HG03196 (cell line): ENCODE data around the gene HCST.
A peak's percentile ranks its signal among the peaks of the same experiment; 100 is the strongest.
"Not testable (repeated sequence)": the region's sequence is repeated elsewhere in the genome, so short reads cannot be mapped to it uniquely, and the experiment has no call there.

Experiments
- ATAC-seq: cut with Tn5 transposase; IDR thresholded peaks from one replicate; pipeline ENCODE4 v1.9.1; 2021; ENCODE audit not compliant: unreplicated experiment

Gene HCST

GRCh38 chr19:35903550-35904179 lies 1.3 kb downstream of the HCST start:
- ATAC-seq = peak; percentile 33

- ATAC-seq = no peak
Measured at GRCh38 chr19:35904311-35905068, 2.2 kb downstream of the HCST start.

GRCh38 chr19:35905178-35905727 lies 2.9 kb downstream of the HCST start:
- no peak for ATAC-seq

DNA sequence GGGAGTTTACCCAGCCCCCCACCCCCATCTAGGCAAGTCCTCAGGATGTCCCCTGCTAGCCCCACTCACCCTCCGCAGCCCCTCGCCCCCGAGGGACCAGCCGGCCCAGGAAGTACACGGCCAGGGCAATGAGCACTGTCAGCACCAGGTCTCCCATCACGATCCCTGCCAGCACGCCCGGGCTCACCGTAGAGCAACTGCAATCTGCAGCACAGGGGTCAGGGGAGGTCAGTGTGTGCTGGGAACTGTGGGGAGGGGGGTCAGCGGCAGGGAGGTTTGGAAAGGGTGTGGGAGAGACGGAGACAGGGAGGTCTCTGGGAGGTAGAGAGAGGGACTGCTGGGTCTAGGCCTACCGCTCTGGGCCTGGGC lies 5.0 kb downstream of the HCST start:
- ATAC-seq = no peak

DNA sequence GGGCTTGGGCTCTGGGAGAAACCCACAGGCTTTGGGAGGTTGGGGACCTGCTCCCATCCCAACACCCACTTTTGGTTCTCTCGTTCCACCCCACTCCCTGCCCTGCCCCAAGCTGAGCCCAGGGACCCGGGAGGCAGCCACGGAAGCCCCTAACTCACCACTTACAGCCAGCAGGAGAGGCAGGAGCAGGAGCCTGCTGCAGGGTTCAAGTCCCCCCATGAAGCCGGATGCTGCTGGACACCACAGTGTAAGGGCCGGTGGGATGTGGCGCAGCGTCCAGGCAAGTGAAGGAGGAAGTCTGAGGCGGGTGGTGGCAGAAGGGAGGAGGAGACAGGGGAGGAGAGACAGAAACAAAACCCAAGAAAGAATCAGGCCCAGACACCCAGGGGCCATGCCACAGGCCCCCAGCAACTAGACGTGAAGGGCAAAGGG lies 5.7 kb downstream of the HCST start, which contains the start of gene TYROBP:
TYROBP (minus strand) TSS at position 286 of the 432 bp plus-strand sequence; CDS start at position 219, 67 bp downstream.
- ATAC-seq = no peak

DNA sequence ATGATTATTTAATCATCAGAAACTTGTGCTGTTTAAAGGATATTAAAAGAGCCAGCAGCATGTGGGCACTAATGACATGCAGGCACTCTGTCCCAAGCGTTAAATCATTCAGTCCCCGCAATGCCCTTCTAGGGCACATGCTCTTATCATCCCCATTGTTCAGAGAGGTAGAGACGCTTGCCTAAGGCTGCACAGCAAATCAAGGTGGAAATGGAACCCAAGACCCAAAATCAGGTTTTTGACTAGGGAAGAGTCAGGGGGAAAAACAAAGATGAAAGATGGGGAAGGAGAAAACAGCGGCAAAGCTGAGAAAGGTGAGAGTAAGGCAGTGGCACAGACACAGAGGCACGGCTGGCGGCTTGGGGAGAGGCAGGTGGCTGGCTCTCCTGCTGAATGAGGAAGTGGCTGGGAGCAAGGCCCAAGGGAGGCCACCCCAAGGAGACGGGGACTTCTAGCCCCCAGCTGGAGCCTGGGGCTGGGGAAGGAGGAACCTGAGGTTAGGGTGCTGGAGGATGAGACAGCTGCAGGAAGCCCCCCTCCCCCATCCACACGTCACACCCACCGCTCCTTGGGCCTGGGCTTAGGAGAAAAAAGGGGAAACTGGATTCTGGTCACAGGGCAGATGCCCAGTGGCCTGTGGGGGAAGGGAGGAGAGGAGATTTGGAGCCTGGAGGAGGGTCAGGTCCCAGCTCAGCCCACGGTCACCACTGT lies 6.8 kb downstream of the HCST start:
- ATAC-seq = no peak

DNA sequence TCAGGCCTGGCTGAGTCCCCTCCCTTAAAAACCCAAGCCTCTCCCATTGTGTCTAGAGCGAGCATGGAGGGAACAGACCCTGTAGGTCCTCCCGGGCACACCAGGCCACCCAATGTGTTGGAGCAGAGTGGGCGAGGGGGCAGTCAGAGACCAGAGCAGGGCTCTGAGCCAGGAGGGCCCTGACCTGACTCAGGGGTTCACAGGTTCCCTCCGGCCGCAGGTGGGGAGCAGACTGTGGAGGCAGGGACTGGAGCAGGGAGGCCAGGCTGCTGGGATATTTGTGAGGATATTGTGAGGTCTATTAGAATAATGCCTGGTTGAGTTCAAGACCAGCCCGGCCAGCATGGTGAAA lies 7.3 kb downstream of the HCST start:
- ATAC-seq = no peak

DNA sequence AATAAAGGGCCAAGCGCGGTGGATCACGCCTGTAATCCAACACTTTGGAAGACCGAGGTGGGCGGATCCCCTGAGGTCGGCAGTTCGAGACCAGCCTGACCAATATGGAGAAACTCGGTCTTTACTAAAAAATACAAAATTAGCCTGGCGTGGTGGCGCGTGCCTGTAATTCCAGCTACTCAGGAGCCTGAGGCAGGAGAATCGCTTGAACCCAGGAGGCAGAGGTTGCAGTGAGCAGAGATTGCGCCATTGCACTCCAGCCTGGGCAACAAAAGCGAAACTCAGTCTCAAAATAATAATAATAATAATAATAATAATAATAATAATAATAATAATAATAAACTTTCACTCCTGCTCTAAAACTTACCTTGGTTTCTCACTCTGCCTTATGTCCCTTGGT lies 8.0 kb downstream of the HCST start:
- not testable (repeated sequence) for ATAC-seq

DNA sequence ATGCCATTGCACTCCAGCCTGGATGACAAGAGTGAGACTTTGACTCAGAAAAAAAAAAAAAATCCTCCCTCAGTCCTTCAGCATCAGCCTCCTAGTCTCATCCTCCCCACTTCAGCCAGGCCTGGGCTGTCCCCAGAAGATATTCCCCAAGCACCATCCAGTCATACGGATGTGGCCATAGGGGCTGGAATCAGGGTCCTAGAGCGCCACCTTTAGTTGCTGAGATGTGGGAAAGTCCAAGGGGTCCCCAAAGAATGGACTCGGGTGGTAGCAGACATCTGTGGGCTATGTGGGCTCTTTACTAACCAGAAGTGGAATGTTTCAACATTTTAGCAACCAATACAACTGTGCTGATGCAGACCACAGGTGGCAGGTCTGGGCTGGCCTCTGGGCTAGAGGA lies 8.8 kb downstream of the HCST start:
- ATAC-seq = no peak

DNA sequence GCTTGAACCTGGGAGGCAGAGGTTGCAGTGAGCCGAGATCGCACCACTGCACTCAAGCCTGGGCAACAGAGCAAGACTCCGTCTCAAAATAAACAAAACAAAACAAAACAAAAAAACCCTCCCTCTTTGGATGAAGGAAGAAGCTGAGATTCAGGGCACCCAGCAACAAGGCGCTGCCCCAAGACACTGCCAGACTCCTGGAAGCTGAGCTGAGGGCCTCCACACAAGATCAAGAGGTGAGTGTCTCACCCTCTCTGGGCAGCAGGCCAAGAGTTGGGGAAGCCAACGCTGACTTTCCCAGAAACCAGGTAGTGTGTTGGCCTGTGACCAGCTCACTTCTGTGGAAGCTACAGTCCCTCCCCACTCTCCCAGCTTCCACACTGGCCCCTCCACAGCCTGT lies 9.5 kb downstream of the HCST start:
- ATAC-seq = no peak

GRCh38 chr19:35913589-35913988 lies 11.3 kb downstream of the HCST start:
- no peak for ATAC-seq

GRCh38 chr19:35915443-35915842 lies 13.1 kb downstream of the HCST start:
- ATAC-seq = no peak

- ATAC-seq = no peak
Measured at GRCh38 chr19:35919306-35919705, 17.0 kb downstream of the HCST start.

DNA sequence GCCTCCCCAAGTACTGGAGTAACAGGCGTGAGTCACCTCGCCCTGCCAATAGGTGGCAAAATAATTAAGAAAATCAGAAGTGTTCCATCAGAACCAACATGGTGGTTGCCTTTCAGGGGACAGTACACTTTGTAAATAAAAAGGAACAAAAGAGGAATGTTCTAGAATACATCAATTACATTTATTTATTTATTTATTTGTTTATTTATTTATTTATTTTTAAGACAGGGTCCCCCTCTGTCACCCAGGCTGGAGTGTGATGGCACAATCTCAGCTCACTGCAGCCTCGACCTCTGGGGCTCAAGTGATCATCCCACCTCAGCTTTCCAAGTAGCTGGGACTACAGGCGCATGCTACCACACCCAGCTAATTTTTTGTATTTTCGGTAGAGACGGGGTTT lies 18.7 kb downstream of the HCST start:
- ATAC-seq = no peak

DNA sequence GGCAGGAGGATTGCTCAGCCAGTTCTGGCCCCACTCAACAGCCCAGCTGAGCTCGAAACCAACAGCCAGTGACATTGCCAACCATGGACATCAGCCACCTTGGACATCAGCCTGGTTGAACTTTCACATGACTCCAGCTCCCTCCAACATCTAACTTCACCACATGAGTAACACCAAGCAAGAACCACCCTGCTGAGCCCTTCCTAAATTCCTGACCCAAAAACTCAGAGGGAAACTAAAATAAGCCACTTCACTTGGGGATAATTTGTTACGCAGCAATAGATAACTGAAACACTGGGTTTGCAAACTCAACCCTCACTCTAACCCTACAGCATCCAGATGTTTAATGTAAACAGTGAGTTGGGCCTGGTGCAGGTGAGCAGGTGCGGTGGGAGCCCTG lies 23.2 kb downstream of the HCST start:
- no peak for ATAC-seq

GRCh38 chr19:35928507-35928906 lies 26.2 kb downstream of the HCST start:
- no peak for ATAC-seq

DNA sequence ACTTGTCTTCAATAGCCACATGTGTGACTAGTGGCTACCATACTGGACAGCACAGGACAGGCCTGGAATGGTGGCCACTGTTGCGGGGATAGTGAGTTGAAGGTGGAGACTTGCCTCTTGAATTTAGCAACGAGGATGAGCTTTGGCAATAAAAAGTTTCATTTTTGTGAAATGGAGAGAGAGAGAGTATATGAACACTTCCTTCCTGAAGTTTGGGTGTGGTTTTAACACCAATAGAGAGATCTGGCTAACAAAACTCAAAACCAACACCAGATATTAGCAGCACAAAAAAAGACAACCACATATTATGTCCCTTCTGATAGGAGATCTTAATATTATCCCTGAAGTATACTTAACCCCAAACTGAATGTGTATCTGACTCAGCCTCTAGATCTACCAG lies 27.5 kb downstream of the HCST start:
- ATAC-seq = no peak

DNA sequence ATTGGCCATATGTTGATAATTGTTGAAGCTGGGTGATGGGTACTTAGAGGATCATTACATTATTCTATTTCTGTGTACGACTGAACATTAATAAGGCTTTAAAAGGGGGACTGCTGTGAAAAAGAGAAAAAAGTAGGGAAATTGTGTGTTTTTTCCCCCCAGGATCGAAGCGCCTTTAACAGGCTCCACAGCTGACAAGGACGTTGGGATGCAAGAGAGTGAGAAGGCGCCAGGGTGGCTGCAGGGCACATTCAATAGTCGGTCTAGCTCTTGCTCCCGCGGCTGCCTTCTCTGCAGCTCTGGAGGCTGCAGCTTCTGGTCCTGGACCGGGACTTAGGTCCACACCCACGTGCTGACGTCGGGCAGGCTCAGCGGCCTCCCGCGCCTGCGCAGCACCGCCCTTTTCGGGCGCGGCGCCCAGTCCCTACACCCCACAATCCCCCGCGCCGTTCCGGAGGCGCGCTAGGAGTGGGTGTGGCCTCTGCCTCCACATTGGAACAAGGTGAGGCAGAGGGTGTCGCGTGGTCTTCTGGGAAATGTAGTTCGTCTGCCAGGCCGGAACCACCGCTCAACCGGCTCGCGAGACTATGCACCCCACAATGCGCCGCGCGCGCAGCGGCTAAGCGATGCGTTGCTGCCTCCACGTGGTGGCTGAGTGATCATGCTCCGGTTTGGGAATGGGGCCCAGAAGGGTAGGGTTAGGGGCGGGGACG lies 29.0 kb downstream of the HCST start:
- ATAC-seq = peak; percentile 95

DNA sequence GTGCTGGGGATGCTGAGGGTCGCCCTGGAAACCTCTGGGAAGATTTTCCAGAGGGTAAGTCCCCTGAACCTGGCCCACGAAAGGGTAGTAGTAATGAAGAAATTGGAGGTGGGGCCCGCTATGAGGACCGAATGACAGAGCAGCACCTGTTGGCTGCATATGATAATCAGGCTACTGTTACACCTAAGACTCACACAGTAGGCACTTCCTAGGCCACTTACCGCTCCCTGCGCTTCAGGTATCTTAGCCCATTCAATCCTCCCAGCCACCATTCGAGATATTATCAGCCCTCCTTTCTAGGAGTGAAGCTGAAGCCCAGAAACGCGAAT lies 29.5 kb downstream of the HCST start:
- no peak for ATAC-seq

- ATAC-seq = no peak
Measured at GRCh38 chr19:35932291-35932936, 30.1 kb downstream of the HCST start.
